ENCODE results near the gene LARGE1. TPM values are rescaled to one million over a fixed set of nuclear protein-coding genes. Genes with fewer than 3 reads are reported as not detected.

LARGE1 gene
- total RNA-seq, 1 donor from 2014 or later: 195 TPM

DNA sequence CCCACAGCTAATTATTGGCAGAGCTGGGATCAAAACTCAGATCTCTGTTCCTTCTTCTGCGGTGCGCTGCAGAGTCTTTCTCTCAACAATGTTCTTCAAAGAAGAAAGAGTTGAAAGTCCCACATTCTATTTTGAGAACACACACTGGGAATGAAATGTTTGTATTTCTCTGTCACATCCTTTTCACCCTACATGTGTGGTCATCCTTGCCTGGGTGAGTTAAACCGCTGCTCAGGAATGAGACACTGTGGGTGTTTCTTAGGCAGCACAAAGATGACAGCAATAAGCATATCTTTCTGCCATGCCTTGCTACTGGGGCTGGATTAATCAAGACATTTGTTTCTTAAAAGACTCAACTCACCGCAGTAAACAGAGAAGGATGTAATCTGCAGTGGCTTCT, 222.6 kb downstream of the LARGE1 start:
- DNase-seq (ENCODE audit: low spot score, unreplicated experiment): no peak
- TF ChIP-seq, protein P1, sequence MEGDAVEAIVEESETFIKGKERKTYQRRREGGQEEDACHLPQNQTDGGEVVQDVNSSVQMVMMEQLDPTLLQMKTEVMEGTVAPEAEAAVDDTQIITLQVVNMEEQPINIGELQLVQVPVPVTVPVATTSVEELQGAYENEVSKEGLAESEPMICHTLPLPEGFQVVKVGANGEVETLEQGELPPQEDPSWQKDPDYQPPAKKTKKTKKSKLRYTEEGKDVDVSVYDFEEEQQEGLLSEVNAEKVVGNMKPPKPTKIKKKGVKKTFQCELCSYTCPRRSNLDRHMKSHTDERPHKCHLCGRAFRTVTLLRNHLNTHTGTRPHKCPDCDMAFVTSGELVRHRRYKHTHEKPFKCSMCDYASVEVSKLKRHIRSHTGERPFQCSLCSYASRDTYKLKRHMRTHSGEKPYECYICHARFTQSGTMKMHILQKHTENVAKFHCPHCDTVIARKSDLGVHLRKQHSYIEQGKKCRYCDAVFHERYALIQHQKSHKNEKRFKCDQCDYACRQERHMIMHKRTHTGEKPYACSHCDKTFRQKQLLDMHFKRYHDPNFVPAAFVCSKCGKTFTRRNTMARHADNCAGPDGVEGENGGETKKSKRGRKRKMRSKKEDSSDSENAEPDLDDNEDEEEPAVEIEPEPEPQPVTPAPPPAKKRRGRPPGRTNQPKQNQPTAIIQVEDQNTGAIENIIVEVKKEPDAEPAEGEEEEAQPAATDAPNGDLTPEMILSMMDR (IDR thresholded peaks at IDR 0.05; ENCODE audit: unreplicated experiment): no peak
- Mint-ChIP-seq H3K4me1 (ENCODE audit: low read depth) (peaks cover 4% of the 10 kb centered on the region), H3K9me3 (ENCODE audit: low read depth) (peaks cover 3% of the 10 kb centered on the region), H3K36me3 (ENCODE audit: insufficient read depth) (peaks cover 22% of the 10 kb centered on the region), H3K27ac (no peak overlapping the region), H3K4me3 (ENCODE audit: low read depth) (no peak overlapping the region), H3K27me3 (no peaks in the 10 kb centered on the region)

DNA sequence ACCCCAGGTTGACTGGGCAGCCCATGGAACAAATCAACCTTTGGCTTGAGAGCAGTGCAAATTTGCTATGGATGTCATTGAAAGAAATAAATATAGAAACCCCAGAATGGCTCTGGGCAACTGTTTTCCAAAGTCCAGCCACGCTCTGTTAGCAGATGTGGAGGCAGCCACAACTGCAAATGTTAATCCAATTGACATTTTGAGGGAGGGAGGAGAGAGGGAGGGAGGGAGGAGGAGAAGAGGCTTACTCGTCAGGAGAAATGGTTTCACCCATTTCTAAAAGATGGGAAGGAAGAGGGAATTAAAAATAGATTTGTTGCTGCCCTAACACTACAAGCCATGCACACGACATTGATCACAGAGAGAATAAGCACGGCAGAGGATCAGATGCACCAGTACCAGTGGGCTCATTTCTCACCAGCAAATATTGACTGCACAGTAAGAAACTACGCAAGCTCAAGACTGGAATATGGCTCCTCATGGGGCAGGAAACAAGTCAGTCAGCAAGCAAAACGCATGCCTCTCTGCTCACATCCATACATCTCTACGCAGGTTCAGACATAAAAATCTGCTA, 229.1 kb downstream of the LARGE1 start:
- TF ChIP-seq, protein P1 (IDR thresholded peaks at IDR 0.05; ENCODE audit: unreplicated experiment): no peak
- Mint-ChIP-seq H3K4me3 (ENCODE audit: low read depth) (no peak overlapping the region), H3K36me3 (ENCODE audit: insufficient read depth) (peaks cover 7% of the 10 kb centered on the region), H3K9me3 (ENCODE audit: low read depth) (peaks cover 3% of the 10 kb centered on the region), H3K4me1 (ENCODE audit: low read depth) (peaks cover 4% of the 10 kb centered on the region), H3K27ac (no peak overlapping the region), H3K27me3 (no peaks in the 10 kb centered on the region)
- DNase-seq (ENCODE audit: low spot score, unreplicated experiment): no peak

DNA sequence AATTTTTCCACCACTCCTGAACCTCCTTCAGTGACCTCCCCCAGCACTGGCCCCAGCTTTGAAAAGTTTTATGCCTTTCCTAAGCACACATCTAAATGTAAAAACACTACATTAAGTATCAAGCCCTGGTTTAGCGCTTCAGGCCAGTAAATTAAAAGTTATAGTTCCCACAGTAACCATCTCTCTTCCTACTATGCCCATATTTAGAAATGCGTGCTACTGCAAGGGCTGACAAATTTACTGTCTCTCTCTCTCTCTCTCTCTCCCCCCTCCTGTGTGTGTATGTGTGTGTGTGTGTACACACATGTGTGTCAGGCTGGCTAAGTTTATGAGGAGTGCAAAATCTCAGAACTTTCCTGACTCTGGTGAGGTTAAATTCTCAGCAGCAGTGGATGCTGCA, 231.4 kb downstream of the LARGE1 start:
- Mint-ChIP-seq H3K4me1 (ENCODE audit: low read depth) (peaks cover 2% of the 10 kb centered on the region), H3K27ac (peak overlapping the region; percentile 4)

DNA sequence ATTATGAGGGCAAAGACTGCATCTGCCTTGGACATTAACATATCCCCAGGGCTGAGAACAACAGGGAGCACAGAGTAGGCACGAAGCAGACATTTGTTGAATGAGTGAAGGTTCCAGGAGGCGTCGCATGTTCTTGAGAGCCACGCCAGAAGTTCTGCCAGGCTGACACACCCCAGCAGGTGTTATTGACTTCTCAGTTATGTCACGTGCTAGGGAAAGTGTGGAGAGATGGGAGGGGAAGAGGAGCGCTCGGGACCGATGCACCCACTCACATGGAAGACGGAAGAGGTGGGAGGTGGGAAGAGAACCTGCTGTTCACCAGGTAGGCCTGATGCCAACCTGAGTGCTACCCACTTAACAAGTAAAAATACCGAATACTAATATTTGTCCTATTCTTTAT, 232.8 kb downstream of the LARGE1 start:
- Mint-ChIP-seq H3K27me3 (no peaks in the 10 kb centered on the region), H3K4me3 (ENCODE audit: low read depth) (no peak overlapping the region), H3K9me3 (ENCODE audit: low read depth) (no peaks in the 10 kb centered on the region), H3K27ac (no peak overlapping the region), H3K36me3 (ENCODE audit: insufficient read depth) (peaks cover 9% of the 10 kb centered on the region), H3K4me1 (ENCODE audit: low read depth) (peaks cover 2% of the 10 kb centered on the region)
- TF ChIP-seq, protein P1 (IDR thresholded peaks at IDR 0.05; ENCODE audit: unreplicated experiment): no peak
- no peak for DNase-seq (ENCODE audit: low spot score, unreplicated experiment)

More for the DNA sequence above, 231.4 kb downstream of the LARGE1 start:
- Mint-ChIP-seq H3K4me3 (ENCODE audit: low read depth) (no peak overlapping the region), H3K27me3 (no peaks in the 10 kb centered on the region), H3K9me3 (ENCODE audit: low read depth) (peaks cover 3% of the 10 kb centered on the region), H3K36me3 (ENCODE audit: insufficient read depth) (peaks cover 10% of the 10 kb centered on the region)
- TF ChIP-seq, protein P1 (IDR thresholded peaks at IDR 0.05; ENCODE audit: unreplicated experiment): no peak
- no peak for DNase-seq (ENCODE audit: low spot score, unreplicated experiment)

DNA sequence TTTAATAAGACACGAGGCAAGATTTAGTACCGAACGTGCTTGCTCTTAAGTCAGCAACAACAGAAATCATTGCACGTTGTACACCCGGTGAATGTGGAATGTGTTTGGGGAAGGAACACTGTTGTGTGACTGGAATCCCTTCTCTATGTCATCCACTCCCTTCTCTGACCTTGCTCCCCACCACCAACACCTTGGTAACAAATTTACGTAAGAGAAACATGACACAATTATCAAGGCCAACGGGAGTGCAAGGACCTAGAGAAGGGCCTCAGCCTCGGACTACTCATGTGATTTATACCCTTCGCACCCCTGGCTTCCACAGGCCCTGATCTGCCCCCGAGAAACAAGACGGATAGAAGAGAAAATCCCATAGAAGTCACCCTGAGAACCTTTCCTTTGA, 236.2 kb downstream of the LARGE1 start:
- H3K36me3 Mint-ChIP-seq (ENCODE audit: insufficient read depth): peaks cover 9% of the 10 kb centered on the region
- TF ChIP-seq, protein P1 (IDR thresholded peaks at IDR 0.05; ENCODE audit: unreplicated experiment): no peak
- H3K27ac Mint-ChIP-seq: no peak overlapping the region
- no peak for DNase-seq (ENCODE audit: low spot score, unreplicated experiment)
- H3K9me3 Mint-ChIP-seq (ENCODE audit: low read depth): no peaks in the 10 kb centered on the region
- peaks cover 9% of the 10 kb centered on the region for H3K4me1 Mint-ChIP-seq (ENCODE audit: low read depth)
- H3K27me3 Mint-ChIP-seq: no peaks in the 10 kb centered on the region
- no peak overlapping the region for H3K4me3 Mint-ChIP-seq (ENCODE audit: low read depth)
